Keratinocyte (primary cell): Measurements from ENCODE around the gene EPHA2. TPM values are rescaled to one million over a fixed set of nuclear protein-coding genes. Genes with fewer than 3 reads are reported as not detected.

ENCODE experiments used
- DNase-seq: peaks from one replicate; pipeline ENCODE4 v3.0.0-alpha.2; 2011; ENCODE audit warnings: low read depth, missing footprints, low spot score
- FAIRE-seq: peaks from 2 replicates; lab custom pipeline; 2011; peaks lifted over from hg19 to GRCh38; lab: Jason Lieb, UNC
- H2AFZ ChIP-seq: 2 replicates; pipeline ENCODE4 v1.6.0; 2012; ENCODE audit warnings: low read length, control low read depth, inconsistent platforms; ENCODE audit not compliant: control insufficient read depth
- H3K27ac ChIP-seq: 2 replicates; pipeline ENCODE4 v1.5.1; 2011; ENCODE audit warnings: low read length; ENCODE audit not compliant: control insufficient read depth, insufficient read depth
- H3K27me3 ChIP-seq: 3 replicates; pipeline ENCODE4 v1.6.0; 2011; ENCODE audit warnings: low read length; ENCODE audit not compliant: control insufficient read depth, insufficient read depth; ENCODE audit errors: extremely low read depth
- H3K36me3 ChIP-seq, 2 experiments: 2 replicates in 1 of 2; 3 replicates in 1 of 2; pipeline ENCODE4 v1.5.1; 2011; ENCODE audit warnings: low read length in 2 of 2, mild to moderate bottlenecking in 1 of 2; ENCODE audit not compliant: control insufficient read depth in 2 of 2, insufficient read depth in 2 of 2; ENCODE audit errors: extremely low read depth in 1 of 2
- H3K4me1 ChIP-seq: 3 replicates; pipeline ENCODE4 v1.5.1; 2011; ENCODE audit warnings: low read length; ENCODE audit not compliant: control insufficient read depth, insufficient read depth; ENCODE audit errors: extremely low read depth
- H3K4me2 ChIP-seq: 3 replicates; pipeline ENCODE4 v1.6.0; 2011; ENCODE audit warnings: low read depth, low read length; ENCODE audit not compliant: control insufficient read depth, insufficient read depth; ENCODE audit errors: extremely low read depth
- H3K4me3 ChIP-seq, 3 experiments: fragments of 200-600 bp in 1 of 3; sonication (generic) in 1 of 3; 2 replicates in 2 of 3; 3 replicates in 1 of 3; pipeline ENCODE4 v1.5.1; 2011 to 2016; ENCODE audit warnings: low read length in 3 of 3, mild to moderate bottlenecking in 3 of 3, control low read depth in 2 of 3, inconsistent platforms in 1 of 3, low read depth in 1 of 3, mixed read lengths in 1 of 3, mixed run types in 1 of 3, moderate library complexity in 1 of 3; ENCODE audit not compliant: control insufficient read depth in 2 of 3, insufficient read depth in 2 of 3; ENCODE audit errors: extremely low read depth in 1 of 3
- H3K79me2 ChIP-seq: 2 replicates; pipeline ENCODE4 v1.6.0; 2012; ENCODE audit warnings: low read length; ENCODE audit not compliant: control insufficient read depth, insufficient read depth
- H3K9ac ChIP-seq: 3 replicates; pipeline ENCODE4 v1.6.0; 2011; ENCODE audit warnings: low read length; ENCODE audit not compliant: control insufficient read depth, insufficient read depth; ENCODE audit errors: extremely low read depth
- H3K9me1 ChIP-seq: 3 replicates; pipeline ENCODE4 v1.6.0; 2011; ENCODE audit warnings: low read length; ENCODE audit not compliant: control insufficient read depth, insufficient read depth; ENCODE audit errors: extremely low read depth
- H3K9me3 ChIP-seq: 2 replicates; pipeline ENCODE4 v1.5.1; 2012; ENCODE audit warnings: low read depth, low read length; ENCODE audit not compliant: control insufficient read depth
- H4K20me1 ChIP-seq: 3 replicates; pipeline ENCODE4 v1.6.0; 2011; ENCODE audit warnings: low read length; ENCODE audit not compliant: control insufficient read depth, insufficient read depth; ENCODE audit errors: extremely low read depth
- CTCF ChIP-seq, 3 experiments: IDR thresholded peaks in 1 of 3; conservative IDR thresholded peaks in 1 of 3; optimal IDR thresholded peaks in 1 of 3; 2 replicates in 2 of 3; 3 replicates in 1 of 3; pipeline versions ENCODE3 to v1.5.1; 2011; ENCODE audit warnings: low read length in 3 of 3, mild to moderate bottlenecking in 3 of 3, moderate library complexity in 2 of 3, control low read depth in 1 of 3, inconsistent platforms in 1 of 3; ENCODE audit not compliant: insufficient read depth in 2 of 3; ENCODE audit errors: extremely low read depth in 1 of 3
- EZH2 ChIP-seq: IDR thresholded peaks from one replicate; pipeline ENCODE4 v1.6.1; 2012; ENCODE audit warnings: inconsistent platforms, mild to moderate bottlenecking, low read length, moderate library complexity
- dilution Hi-C: fragments of 300-500 bp; cut with MboI; formaldehyde crosslinking; loops from one replicate; pipeline ENCODE4 v1.7.0; 2020; ENCODE audit warnings: low sequenced_read_pairs; ENCODE audit not compliant: extremely low pct_ligation_motif_present
- polyA plus RNA-seq, 5 experiments: library from polyadenylated mRNA; depleted of rRNA in 3 of 5; stranded (reverse) in 3 of 5; stranded (forward) in 1 of 5; unstranded in 1 of 5; fragments of >200 nt; gene quantifications; 1 replicate in 1 of 5; 2 replicates in 3 of 5; 3 replicates in 1 of 5; pipeline versions ENCODE4 v1.2.1 to v1.2.3, GENCODE V29; 2011 to 2012; ENCODE audit warnings: missing spikeins in 2 of 5, low read depth in 1 of 5, low replicate concordance in 1 of 5

The EPHA2 gene
- polyA plus RNA-seq, 1 donor (not counting 4 experiments of a cell fraction or from before 2014, with no cell fraction given) = 55.6 TPM

- FAIRE-seq (no peak), DNase-seq (no peak)
- Histone ChIP-seq H3K4me3 (no peak overlapping the region), H3K36me3 (no peaks in the 10 kb centered on the region), H3K27ac (no peak overlapping the region), H2AFZ (no peak overlapping the region), H4K20me1 (no peaks in the 10 kb centered on the region), H3K27me3 (peaks cover 7% of the 10 kb centered on the region), H3K4me1 (peaks cover 11% of the 10 kb centered on the region), H3K9ac (no peak overlapping the region), H3K9me1 (no peaks in the 10 kb centered on the region), H3K4me2 (no peak overlapping the region), H3K79me2 (no peaks in the 10 kb centered on the region), H3K9me3 (peaks cover 2% of the 10 kb centered on the region)
- dilution Hi-C loops = no loop called here
- no peak for TF ChIP-seq EZH2
These were observed 43.9 kb downstream of the EPHA2 start for GRCh38 chr1:16111771-16112595.

- H3K4me3 ChIP-seq = no peak overlapping the region
- H3K4me2 ChIP-seq = no peak overlapping the region
- peaks cover 11% of the 10 kb centered on the region for H3K4me1 ChIP-seq
- H3K79me2 ChIP-seq = no peaks in the 10 kb centered on the region
- no peak for FAIRE-seq
- peaks cover 2% of the 10 kb centered on the region for H3K9me3 ChIP-seq
- H3K36me3 ChIP-seq = no peaks in the 10 kb centered on the region
- H2AFZ ChIP-seq = no peak overlapping the region
- peaks cover 7% of the 10 kb centered on the region for H3K27me3 ChIP-seq
- no peak overlapping the region for H3K27ac ChIP-seq
- DNase-seq = no peak
- no peaks in the 10 kb centered on the region for H4K20me1 ChIP-seq
- TF ChIP-seq CTCF (optimal IDR thresholded peaks at IDR 0.05 in 1 of 3, IDR thresholded peaks at IDR 0.05 in 1 of 3, conservative IDR thresholded peaks at IDR 0.05 in 1 of 3; ENCODE audit: extremely low read depth in 1 of 3, insufficient read depth in 2 of 3, low read length in 3 of 3) (no peak), EZH2 (no peak)
- no peak overlapping the region for H3K9ac ChIP-seq
- no peaks in the 10 kb centered on the region for H3K9me1 ChIP-seq
- dilution Hi-C loops = no loop called here
These were observed 45.0 kb downstream of the EPHA2 start for GRCh38 chr1:16110884-16111283.
